Activated T-helper 1 cell treated with anti-CD3 and anti-CD28 coated beads, Interleukin-12 subunit alpha, Interleukin-12 subunit beta, Interleukin-2, Interleukin-4 antibody, amounts not matched to agents 30 ng/mL and 10 ng/mL and 1 ng/mL, durations not matched to agents 14 hours and 24 hours and 36 hours (primary cell): ENCODE data around the gene ATP10A. TPM values are rescaled to one million over a fixed set of nuclear protein-coding genes. Genes with fewer than 3 reads are reported as not detected.
A peak's percentile ranks its signal among the peaks of the same experiment; 100 is the strongest.

Experiments
- DNase-seq: peaks from one replicate; pipeline ENCODE4 v3.0.0; 2021; ENCODE audit warnings: low spot score
- H3K27ac Mint-ChIP-seq: one replicate; pipeline ENCODE4 v1.8.0; 2021; ENCODE audit warnings: mild to moderate bottlenecking, mixed read lengths
- H3K27me3 Mint-ChIP-seq: one replicate; pipeline ENCODE4 v1.8.0; 2022; ENCODE audit warnings: mild to moderate bottlenecking, moderate library complexity, mixed read lengths; ENCODE audit not compliant: insufficient read depth
- H3K36me3 Mint-ChIP-seq: one replicate; pipeline ENCODE4 v1.8.0; 2021; ENCODE audit warnings: low read depth, mixed read lengths
- H3K4me1 Mint-ChIP-seq: one replicate; pipeline ENCODE4 v1.8.0; 2021; ENCODE audit warnings: low read depth, mixed read lengths
- H3K4me3 Mint-ChIP-seq: one replicate; pipeline ENCODE4 v1.8.0; 2021; ENCODE audit warnings: mild to moderate bottlenecking, moderate library complexity, mixed read lengths
- H3K9me3 Mint-ChIP-seq: one replicate; pipeline ENCODE4 v1.8.0; 2021; ENCODE audit warnings: mixed read lengths
- intact Hi-C: fragments of 100-400 bp; cut with micrococcal nuclease; formaldehyde crosslinking; loops from one replicate; pipeline ENCODE4 v1.15.1; 2024
- total RNA-seq: library from RNA; stranded (reverse); gene quantifications from 2 replicates; pipeline ENCODE4 v1.2.3, GENCODE V29; 2022

Gene ATP10A
- total RNA-seq, 1 donor from 2014 or later, result 42.8 TPM

DNA sequence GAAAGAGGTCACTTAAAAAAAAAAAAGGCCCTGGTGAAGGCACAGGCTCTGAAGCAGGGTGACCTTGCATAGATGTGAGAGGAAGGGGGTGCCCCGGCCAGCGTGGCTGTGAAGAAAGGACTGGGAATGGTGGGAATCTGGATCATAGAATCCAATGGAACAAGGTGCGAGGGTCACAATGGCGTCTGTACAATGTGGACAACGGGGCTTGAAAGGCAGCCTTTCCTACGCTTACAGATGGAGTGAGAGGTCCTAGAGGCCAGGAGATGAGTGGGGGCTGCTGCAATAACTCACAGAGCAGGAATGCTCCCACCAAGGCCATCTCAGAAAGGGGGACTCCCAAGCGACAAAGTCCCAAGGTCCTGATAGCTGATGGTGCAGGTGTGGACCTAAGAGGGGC lies 162.2 kb downstream of the ATP10A start:
- Mint-ChIP-seq H3K36me3 (peaks cover 24% of the 10 kb centered on the region), H3K4me1 (no peaks in the 10 kb centered on the region), H3K9me3 (no peaks in the 10 kb centered on the region), H3K27ac (no peak overlapping the region), H3K27me3 (no peaks in the 10 kb centered on the region), H3K4me3 (no peak overlapping the region)
- no peak for DNase-seq
- intact Hi-C loops, result no loop called here

DNA sequence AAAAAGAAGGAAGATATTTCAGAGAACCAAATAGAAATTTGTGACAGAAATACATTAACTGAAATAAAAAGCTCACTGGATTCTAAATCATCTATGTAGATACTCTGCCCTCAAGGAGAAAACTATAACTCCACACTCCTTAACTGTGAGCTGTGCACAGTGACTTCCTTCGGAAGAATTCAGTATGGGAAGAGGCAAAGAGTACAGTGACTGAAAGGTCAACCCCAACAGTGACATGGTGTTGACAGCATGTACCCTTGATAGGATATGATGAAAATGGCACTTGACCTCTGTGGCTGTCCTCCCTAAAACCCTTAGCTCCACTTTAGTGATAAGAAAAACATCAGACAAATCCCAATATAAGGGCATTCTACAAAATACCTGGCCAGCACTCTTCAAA lies 165.5 kb downstream of the ATP10A start:
- intact Hi-C loops, result no loop called here
- no peaks in the 10 kb centered on the region for H3K4me1 Mint-ChIP-seq
- H3K4me3 Mint-ChIP-seq, result no peak overlapping the region

DNA sequence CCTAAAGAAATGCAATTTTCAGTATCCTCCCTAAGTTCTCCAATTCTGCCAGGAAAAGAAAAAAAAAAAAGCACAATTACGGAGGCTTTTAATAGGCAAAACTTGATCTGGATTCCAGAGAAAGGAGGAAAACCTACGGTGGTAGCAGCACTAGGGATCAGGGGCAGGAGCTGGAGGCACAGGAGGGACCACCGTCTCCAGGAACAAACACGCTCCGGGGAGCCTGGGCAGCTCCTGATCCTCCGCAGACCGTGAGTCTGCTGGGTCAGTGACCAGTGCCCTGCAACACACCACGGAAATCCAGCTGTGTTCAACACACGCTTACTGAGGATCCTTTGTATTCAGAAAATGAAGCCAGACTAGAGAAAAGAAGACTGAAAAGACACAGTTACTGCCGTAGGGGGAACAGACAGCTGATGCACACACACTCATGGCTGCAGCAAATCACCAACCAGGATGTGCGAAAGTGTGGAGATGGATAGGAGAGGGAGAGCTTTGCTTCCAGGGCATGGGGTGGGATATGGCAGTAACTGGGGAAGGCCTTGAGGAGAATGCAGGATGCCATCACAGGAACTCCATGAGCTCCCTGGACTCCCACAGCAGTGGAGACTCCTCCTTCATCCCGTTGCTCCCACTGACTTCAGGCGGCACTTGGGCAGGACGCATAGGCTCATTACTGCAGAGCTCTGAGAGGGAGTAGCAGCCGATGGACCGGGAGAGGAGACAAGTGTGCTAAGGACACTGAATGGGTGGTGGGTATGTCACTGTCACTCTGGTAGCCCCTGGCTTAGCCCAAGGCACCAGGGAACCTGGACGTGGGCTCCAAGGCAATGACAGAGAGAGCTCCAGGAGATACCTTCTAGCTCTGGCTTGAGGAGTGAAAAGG lies 167.0 kb downstream of the ATP10A start:
- no peak for DNase-seq
- Mint-ChIP-seq H3K27me3 (no peaks in the 10 kb centered on the region), H3K4me3 (no peak overlapping the region), H3K27ac (no peak overlapping the region), H3K9me3 (no peaks in the 10 kb centered on the region), H3K36me3 (peaks cover 35% of the 10 kb centered on the region), H3K4me1 (no peaks in the 10 kb centered on the region)
- intact Hi-C loops, result no loop called here

More for the DNA sequence above, 165.5 kb downstream of the ATP10A start:
- Mint-ChIP-seq H3K27me3 (no peaks in the 10 kb centered on the region), H3K36me3 (peaks cover 29% of the 10 kb centered on the region), H3K9me3 (no peaks in the 10 kb centered on the region), H3K27ac (no peak overlapping the region)
- DNase-seq, result no peak

DNA sequence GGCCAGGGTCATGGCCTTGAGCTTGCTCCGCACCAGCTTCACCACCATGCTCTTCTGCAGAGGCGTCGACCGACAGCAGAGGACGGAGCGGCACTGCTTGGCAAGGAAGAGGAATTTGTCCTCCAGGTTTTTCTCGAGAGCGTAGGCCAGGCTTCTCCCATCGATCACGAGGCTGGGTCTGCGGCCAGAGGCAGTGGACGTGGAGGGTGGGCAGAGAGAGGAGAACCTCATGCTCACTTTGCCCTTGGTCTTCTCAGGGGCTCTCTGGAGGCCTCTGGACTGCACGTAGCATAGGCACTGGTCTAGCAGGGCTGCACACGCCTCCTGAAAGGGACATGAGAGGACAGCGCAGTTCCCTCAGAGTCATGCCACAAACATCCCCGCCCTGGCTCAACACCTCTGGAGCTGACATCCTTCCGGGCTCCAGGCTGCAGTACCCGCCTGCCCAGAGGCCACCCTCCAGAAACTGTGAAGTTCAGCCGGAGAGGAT lies 168.3 kb downstream of the ATP10A start:
- no peak for DNase-seq
- Mint-ChIP-seq H3K36me3 (peaks cover 36% of the 10 kb centered on the region), H3K27me3 (no peaks in the 10 kb centered on the region), H3K9me3 (no peaks in the 10 kb centered on the region), H3K27ac (no peak overlapping the region), H3K4me3 (no peak overlapping the region), H3K4me1 (no peaks in the 10 kb centered on the region)
- intact Hi-C loops, result loop anchor here (1.0 kb wide), 1 partner anchor 239 kb away; no protein-coding TSS in a partner anchor

DNA sequence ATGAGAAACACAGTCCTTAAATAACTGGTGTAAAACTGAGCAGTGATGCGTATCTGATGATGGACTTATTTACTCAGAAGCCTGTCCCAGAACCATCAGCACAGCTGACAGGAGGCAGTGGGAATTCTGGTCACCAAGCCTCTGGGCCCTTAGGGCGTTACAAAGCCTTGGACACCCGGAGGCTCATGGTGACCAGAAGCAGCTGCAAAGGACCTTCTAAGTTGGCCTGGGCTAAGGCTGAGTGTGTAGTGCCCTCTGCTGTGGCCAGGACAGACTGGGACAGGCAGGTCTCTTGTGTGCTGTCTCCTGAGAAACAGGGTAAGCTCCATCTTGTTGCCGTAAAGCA lies 168.9 kb downstream of the ATP10A start:
- intact Hi-C loops, result loop anchor here (1.0 kb wide), 1 partner anchor 240 kb away; no protein-coding TSS in a partner anchor
- H3K4me1 Mint-ChIP-seq, result no peaks in the 10 kb centered on the region
- H3K27me3 Mint-ChIP-seq, result no peaks in the 10 kb centered on the region
- H3K4me3 Mint-ChIP-seq, result no peak overlapping the region
- H3K9me3 Mint-ChIP-seq, result no peaks in the 10 kb centered on the region
- H3K36me3 Mint-ChIP-seq, result peaks cover 40% of the 10 kb centered on the region
- H3K27ac Mint-ChIP-seq, result no peak overlapping the region
- no peak for DNase-seq

DNA sequence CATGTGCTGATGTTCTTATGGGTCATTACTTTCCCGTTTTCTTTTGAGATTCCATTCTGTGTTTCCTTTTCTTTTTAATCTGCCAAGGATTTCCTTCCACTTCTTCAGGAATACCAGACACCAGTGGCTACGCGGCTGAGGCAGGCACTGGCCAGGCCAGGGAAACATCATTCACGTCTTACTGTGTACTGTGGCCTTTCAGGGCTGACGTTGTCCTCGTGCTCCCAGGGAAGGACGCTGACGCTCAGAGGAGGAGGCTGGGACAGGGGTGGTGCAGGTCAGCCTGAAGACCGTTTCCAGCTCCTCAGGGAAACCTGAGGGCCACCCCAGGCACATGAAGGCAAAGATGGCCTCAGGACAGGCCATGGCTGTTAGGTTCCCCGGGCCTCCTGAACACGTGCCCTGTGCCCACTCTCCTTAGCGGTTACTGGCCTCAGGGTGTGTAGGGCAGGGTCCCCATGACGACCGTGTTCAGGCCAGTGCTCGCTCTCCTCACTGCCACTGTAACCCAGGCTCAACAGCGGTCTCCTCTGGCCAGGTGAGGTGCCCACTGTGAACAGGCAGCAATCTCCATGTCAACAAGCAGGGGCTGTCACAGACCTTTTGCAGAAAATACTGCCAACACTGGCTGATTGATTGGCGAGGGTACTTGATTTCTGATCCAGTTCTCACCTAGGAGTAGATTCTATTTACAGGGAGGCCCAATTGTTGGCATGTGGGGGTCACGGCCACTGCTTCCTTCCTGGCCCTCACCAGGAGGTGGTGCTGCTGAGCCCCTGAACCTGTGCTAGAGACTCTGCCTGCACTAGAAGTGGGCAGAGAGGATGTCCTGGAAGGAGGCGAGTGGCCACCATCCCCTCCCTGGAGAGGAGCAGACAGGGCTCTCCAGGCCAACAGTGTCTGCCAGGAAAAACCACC lies 169.5 kb downstream of the ATP10A start:
- Mint-ChIP-seq H3K4me3 (no peak overlapping the region), H3K4me1 (no peaks in the 10 kb centered on the region), H3K27me3 (no peaks in the 10 kb centered on the region), H3K36me3 (peaks cover 41% of the 10 kb centered on the region), H3K27ac (no peak overlapping the region), H3K9me3 (no peaks in the 10 kb centered on the region)
- intact Hi-C loops, result loop anchor here (1.0 kb wide), 1 partner anchor 241 kb away; no protein-coding TSS in a partner anchor
- DNase-seq, result peak; percentile 5

DNA sequence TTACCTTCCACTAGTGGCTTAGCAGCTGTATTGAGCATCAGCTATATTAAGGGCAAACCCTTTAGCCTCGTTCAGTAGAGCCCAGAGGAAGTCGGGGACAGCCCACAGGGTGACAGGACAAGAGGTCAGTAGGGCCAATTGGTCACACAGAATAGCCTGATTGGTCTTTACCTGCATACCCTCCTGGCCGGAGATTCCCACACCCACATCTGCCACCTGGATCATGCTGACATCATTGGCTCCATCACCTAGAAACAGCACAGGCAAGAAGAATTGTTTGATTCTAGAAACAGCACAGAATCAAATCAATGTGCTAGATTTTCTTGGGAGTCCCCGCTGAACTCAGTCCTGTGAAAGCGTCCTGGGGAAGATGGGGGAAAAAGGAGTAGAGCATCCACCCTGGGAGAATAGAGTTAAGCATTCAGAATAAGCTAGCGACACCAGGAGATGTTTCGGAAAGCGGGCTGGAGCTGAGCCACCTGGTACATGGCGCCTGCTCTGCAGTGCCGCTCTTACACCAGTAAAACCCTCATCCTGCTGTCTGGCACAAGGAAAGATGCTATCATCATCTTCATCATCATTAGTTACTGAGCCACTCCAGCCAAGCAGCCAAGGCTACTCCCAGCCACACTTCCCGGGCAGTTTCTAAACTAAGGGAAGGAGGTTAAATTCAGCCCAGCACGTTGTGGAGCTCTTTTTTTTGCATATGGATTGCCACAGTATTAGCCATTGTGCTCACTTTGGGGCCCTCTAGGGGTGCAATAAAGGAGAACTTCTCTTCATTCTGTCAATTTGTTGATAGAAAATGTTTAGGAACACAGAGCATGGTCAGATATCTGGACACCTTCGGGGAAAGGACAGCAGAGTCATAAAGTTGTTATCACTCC lies 171.3 kb downstream of the ATP10A start:
- Mint-ChIP-seq H3K36me3 (peaks cover 42% of the 10 kb centered on the region), H3K4me3 (no peak overlapping the region), H3K27ac (no peak overlapping the region), H3K27me3 (no peaks in the 10 kb centered on the region), H3K9me3 (no peaks in the 10 kb centered on the region), H3K4me1 (no peaks in the 10 kb centered on the region)
- DNase-seq, result no peak
- intact Hi-C loops, result no loop called here

DNA sequence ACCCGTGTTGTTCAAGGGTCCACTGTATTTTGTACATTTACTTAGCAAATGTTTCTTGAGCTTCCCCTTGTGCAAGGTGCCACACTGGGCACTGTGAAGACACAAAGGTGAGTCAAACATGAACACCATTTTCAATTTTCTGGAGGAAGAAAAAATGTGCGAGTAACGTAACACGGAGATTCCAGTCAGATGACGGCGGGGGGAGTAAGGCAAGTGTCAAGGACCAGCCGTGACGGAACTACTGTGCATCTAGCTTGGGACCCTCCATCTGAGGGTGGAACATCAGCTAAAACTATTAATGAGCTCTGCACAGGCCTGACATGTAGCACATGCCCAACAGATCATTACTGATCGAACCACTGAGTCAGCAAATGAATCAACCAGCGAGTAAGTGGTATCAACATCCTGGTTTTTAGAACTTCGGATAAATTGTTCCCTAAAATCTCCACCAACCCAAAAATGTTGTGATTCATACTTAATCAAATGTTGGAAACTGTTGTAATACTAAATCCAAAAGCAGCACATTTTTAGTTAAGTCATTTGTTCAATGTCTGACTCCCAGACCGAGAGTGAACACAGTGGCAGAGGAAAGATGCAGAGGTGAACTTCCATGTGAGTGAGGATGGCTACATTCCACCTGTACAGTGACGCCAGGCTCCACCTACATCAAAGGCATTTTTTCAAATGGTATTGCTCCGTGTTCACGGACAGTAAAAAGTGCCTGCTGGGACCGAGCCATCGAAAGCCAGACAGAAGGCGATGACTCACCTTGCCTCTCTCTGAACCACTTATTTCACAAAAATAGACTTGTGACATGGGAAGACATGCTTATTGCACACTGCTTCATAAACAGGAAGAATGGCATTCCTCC lies 172.2 kb downstream of the ATP10A start:
- no peaks in the 10 kb centered on the region for H3K9me3 Mint-ChIP-seq
- H3K4me3 Mint-ChIP-seq, result no peak overlapping the region
- peaks cover 42% of the 10 kb centered on the region for H3K36me3 Mint-ChIP-seq
- DNase-seq, result no peak
- no peaks in the 10 kb centered on the region for H3K27me3 Mint-ChIP-seq
- no peaks in the 10 kb centered on the region for H3K4me1 Mint-ChIP-seq
- no peak overlapping the region for H3K27ac Mint-ChIP-seq
- intact Hi-C loops, result no loop called here

DNA sequence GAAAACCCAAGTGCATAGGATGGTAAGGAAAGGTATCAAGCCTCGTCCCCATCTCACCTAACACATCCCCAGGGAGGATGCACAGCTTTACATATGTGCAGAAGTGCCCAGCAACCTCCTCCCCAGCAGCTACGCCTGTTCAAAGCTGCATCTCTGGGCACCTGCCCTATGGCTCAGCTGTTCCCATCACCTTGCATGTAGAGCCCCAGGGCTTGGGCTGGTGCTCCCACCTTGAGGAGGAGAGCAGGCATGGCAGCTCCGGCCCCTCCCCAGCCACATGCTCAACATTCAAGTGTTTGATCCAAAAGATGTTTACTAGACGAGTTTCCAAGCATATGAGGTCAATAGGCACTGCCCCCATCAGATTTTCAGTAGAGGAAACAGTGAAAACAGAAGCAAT lies 173.5 kb downstream of the ATP10A start:
- Mint-ChIP-seq H3K9me3 (no peaks in the 10 kb centered on the region), H3K36me3 (peaks cover 49% of the 10 kb centered on the region), H3K27ac (no peak overlapping the region), H3K27me3 (no peaks in the 10 kb centered on the region), H3K4me1 (peaks cover 7% of the 10 kb centered on the region), H3K4me3 (no peak overlapping the region)
- intact Hi-C loops, result no loop called here
- DNase-seq, result no peak

DNA sequence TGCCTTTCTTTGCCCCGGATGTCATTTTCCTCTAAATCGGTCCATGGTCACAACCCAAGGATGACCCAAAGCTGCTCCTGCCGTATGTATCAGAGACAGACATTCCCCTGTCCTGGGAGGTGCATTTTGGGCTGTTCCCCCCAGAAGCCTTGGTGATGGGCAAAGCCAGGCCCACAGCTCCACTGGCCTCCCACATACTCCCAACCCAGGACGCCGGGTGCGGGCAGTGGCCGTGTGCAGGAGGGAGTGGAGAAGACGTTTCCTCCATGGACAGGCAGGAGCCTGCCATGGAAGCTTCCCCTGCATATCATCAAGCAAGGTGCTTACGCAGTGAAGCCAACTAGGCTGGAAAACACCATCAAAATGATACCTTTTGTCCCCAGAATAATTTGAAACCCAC lies 175.0 kb downstream of the ATP10A start:
- Mint-ChIP-seq H3K27me3 (no peaks in the 10 kb centered on the region), H3K36me3 (peaks cover 45% of the 10 kb centered on the region), H3K4me1 (peaks cover 7% of the 10 kb centered on the region), H3K9me3 (no peaks in the 10 kb centered on the region), H3K4me3 (no peak overlapping the region), H3K27ac (no peak overlapping the region)
- intact Hi-C loops, result no loop called here
- DNase-seq, result no peak

DNA sequence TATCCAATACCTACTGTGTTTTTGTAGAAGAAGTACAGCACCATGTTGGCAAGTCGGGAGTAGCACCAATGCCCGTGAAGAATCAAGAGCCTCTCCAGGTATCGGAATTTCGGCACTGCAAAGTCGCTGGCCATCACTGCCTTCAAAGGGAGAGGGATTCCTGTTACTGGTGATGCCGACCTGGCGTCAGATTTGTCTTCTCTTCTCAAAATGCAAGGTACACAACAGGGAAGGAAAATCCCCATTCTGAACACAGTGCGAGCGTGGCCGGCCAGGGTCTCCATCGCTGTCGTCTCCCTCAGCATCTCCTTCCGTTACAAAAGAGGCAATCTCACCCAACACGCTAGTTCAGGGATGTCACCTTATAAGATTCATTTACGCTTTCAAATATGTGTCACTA lies 175.4 kb downstream of the ATP10A start:
- no peaks in the 10 kb centered on the region for H3K9me3 Mint-ChIP-seq
- H3K4me1 Mint-ChIP-seq, result peaks cover 7% of the 10 kb centered on the region
- no peak overlapping the region for H3K4me3 Mint-ChIP-seq
- intact Hi-C loops, result no loop called here
- peaks cover 49% of the 10 kb centered on the region for H3K36me3 Mint-ChIP-seq
- no peak for DNase-seq
- H3K27me3 Mint-ChIP-seq, result no peaks in the 10 kb centered on the region
- H3K27ac Mint-ChIP-seq, result no peak overlapping the region
